Measurements from ENCODE around the gene SEMA3A. TPM values are rescaled to one million over a fixed set of nuclear protein-coding genes. Genes with fewer than 3 reads are reported as not detected.

SEMA3A gene
- total and polyA plus RNA-seq, 4 donors, result 0.08 to 11.0 (median 5.7) TPM; not detected in 1

GRCh38 chr7:84122582-84123360 is 71.8 kb downstream of the SEMA3A start:
- Histone ChIP-seq H3K27ac (ENCODE audit: low read depth in 1 of 2, low read length in 2 of 2) (no peak overlapping the region), H3K4me1 (ENCODE audit: control insufficient read depth in 1 of 2, insufficient read depth in 2 of 2, low read length in 2 of 2) (no peaks in the 10 kb centered on the region), H3K9me3 (ENCODE audit: control insufficient read depth, low read length) (no peaks in the 10 kb centered on the region), H3K27me3 (ENCODE audit: control insufficient read depth in 1 of 2, insufficient read depth in 2 of 2, low read length in 1 of 2) (no peaks in the 10 kb centered on the region), H3K4me3 (ENCODE audit: low read length in 2 of 2) (no peak overlapping the region), H3K36me3 (ENCODE audit: control insufficient read depth in 1 of 2, insufficient read depth in 2 of 2, low read length in 1 of 2) (no peaks in the 10 kb centered on the region)
- no peak for ATAC-seq (ENCODE audit: low FRiP score)
- 82 to 90% methylated on average over 4 of the region's 4 CpGs for WGBS, 2 donors
- DNase-seq, result no peak
- intact Hi-C loops (cut with DNase I), result no loop called here

- Histone ChIP-seq H3K4me3 (ENCODE audit: low read length in 2 of 2) (no peak overlapping the region), H3K4me1 (ENCODE audit: control insufficient read depth in 1 of 2, insufficient read depth in 2 of 2, low read length in 2 of 2) (no peaks in the 10 kb centered on the region), H3K36me3 (ENCODE audit: control insufficient read depth in 1 of 2, insufficient read depth in 2 of 2, low read length in 1 of 2) (no peaks in the 10 kb centered on the region), H3K27ac (ENCODE audit: low read depth in 1 of 2, low read length in 2 of 2) (no peak overlapping the region), H3K27me3 (ENCODE audit: control insufficient read depth in 1 of 2, insufficient read depth in 2 of 2, low read length in 1 of 2) (no peaks in the 10 kb centered on the region), H3K9me3 (ENCODE audit: control insufficient read depth, low read length) (no peaks in the 10 kb centered on the region)
- 91 to 95% methylated on average over 6 of the region's 6 CpGs for WGBS, 2 donors
- DNase-seq (no peak), ATAC-seq (ENCODE audit: low FRiP score) (no peak)
- intact Hi-C loops (cut with DNase I), result no loop called here
These were observed 77.3 kb downstream of the SEMA3A start for GRCh38 chr7:84117304-84117703.

- Histone ChIP-seq H3K4me1 (ENCODE audit: control insufficient read depth in 1 of 2, insufficient read depth in 2 of 2, low read length in 2 of 2) (no peaks in the 10 kb centered on the region), H3K36me3 (ENCODE audit: control insufficient read depth in 1 of 2, insufficient read depth in 2 of 2, low read length in 1 of 2) (no peaks in the 10 kb centered on the region), H3K4me3 (ENCODE audit: low read length in 2 of 2) (no peak overlapping the region), H3K27ac (ENCODE audit: low read depth in 1 of 2, low read length in 2 of 2) (no peak overlapping the region), H3K27me3 (ENCODE audit: control insufficient read depth in 1 of 2, insufficient read depth in 2 of 2, low read length in 1 of 2) (no peaks in the 10 kb centered on the region), H3K9me3 (ENCODE audit: control insufficient read depth, low read length) (no peaks in the 10 kb centered on the region)
- DNase-seq (no peak), ATAC-seq (ENCODE audit: low FRiP score) (no peak)
- intact Hi-C loops (cut with DNase I), result no loop called here
- 59 to 63% methylated on average over 9 of the region's 9 CpGs for WGBS, 2 donors
These were observed 80.4 kb downstream of the SEMA3A start for GRCh38 chr7:84113906-84114850.

GRCh38 chr7:84113286-84113685 is 81.3 kb downstream of the SEMA3A start:
- no peak overlapping the region for H3K4me3 ChIP-seq (ENCODE audit: low read length in 2 of 2)

GRCh38 chr7:84112771-84113170 is 81.8 kb downstream of the SEMA3A start:
- H3K36me3 ChIP-seq (ENCODE audit: control insufficient read depth in 1 of 2, insufficient read depth in 2 of 2, low read length in 1 of 2), result no peaks in the 10 kb centered on the region
- ATAC-seq (ENCODE audit: low FRiP score), result peak; percentile 57
- H3K27ac ChIP-seq (ENCODE audit: low read depth in 1 of 2, low read length in 2 of 2), result no peak overlapping the region
- 42 to 43% methylated on average over 1 of the region's 1 CpG for WGBS, 2 donors
- no peaks in the 10 kb centered on the region for H3K9me3 ChIP-seq (ENCODE audit: control insufficient read depth, low read length)
- H3K27me3 ChIP-seq (ENCODE audit: control insufficient read depth in 1 of 2, insufficient read depth in 2 of 2, low read length in 1 of 2), result no peaks in the 10 kb centered on the region
- no peak for DNase-seq
- no peak overlapping the region for H3K4me3 ChIP-seq (ENCODE audit: low read length in 2 of 2)
- no peaks in the 10 kb centered on the region for H3K4me1 ChIP-seq (ENCODE audit: control insufficient read depth in 1 of 2, insufficient read depth in 2 of 2, low read length in 2 of 2)
- intact Hi-C loops (cut with DNase I), result no loop called here

More at GRCh38 chr7:84113286-84113685, 81.3 kb downstream of the SEMA3A start:
- DNase-seq (no peak), ATAC-seq (ENCODE audit: low FRiP score) (peak; percentile 20)
- H3K27me3 ChIP-seq (ENCODE audit: control insufficient read depth in 1 of 2, insufficient read depth in 2 of 2, low read length in 1 of 2), result no peaks in the 10 kb centered on the region
- H3K9me3 ChIP-seq (ENCODE audit: control insufficient read depth, low read length), result no peaks in the 10 kb centered on the region
- H3K4me1 ChIP-seq (ENCODE audit: control insufficient read depth in 1 of 2, insufficient read depth in 2 of 2, low read length in 2 of 2), result no peaks in the 10 kb centered on the region
- WGBS, 2 donors, result 5 to 11% methylated on average over 2 of the region's 2 CpGs
- intact Hi-C loops (cut with DNase I), result no loop called here
- H3K36me3 ChIP-seq (ENCODE audit: control insufficient read depth in 1 of 2, insufficient read depth in 2 of 2, low read length in 1 of 2), result no peaks in the 10 kb centered on the region
- H3K27ac ChIP-seq (ENCODE audit: low read depth in 1 of 2, low read length in 2 of 2), result no peak overlapping the region

- intact Hi-C loops (cut with DNase I), result no loop called here
- no peak overlapping the region for H3K27ac ChIP-seq (ENCODE audit: low read depth in 1 of 2, low read length in 2 of 2)
- no peak for DNase-seq
These were observed 82.7 kb downstream of the SEMA3A start for GRCh38 chr7:84111842-84112241.

GRCh38 chr7:84110400-84110799 is 84.2 kb downstream of the SEMA3A start:
- Histone ChIP-seq H3K9me3 (ENCODE audit: control insufficient read depth, low read length) (no peaks in the 10 kb centered on the region), H3K4me3 (ENCODE audit: low read length in 2 of 2) (no peak overlapping the region), H3K27me3 (ENCODE audit: control insufficient read depth in 1 of 2, insufficient read depth in 2 of 2, low read length in 1 of 2) (no peaks in the 10 kb centered on the region), H3K27ac (ENCODE audit: low read depth in 1 of 2, low read length in 2 of 2) (no peak overlapping the region), H3K36me3 (ENCODE audit: control insufficient read depth in 1 of 2, insufficient read depth in 2 of 2, low read length in 1 of 2) (no peaks in the 10 kb centered on the region), H3K4me1 (ENCODE audit: control insufficient read depth in 1 of 2, insufficient read depth in 2 of 2, low read length in 2 of 2) (no peaks in the 10 kb centered on the region)
- intact Hi-C loops (cut with DNase I), result no loop called here
- DNase-seq (no peak), ATAC-seq (ENCODE audit: low FRiP score) (no peak)
- WGBS, 2 donors, result 71 to 82% methylated on average over 3 of the region's 3 CpGs

More at GRCh38 chr7:84111842-84112241, 82.7 kb downstream of the SEMA3A start:
- Histone ChIP-seq H3K4me1 (ENCODE audit: control insufficient read depth in 1 of 2, insufficient read depth in 2 of 2, low read length in 2 of 2) (no peaks in the 10 kb centered on the region), H3K36me3 (ENCODE audit: control insufficient read depth in 1 of 2, insufficient read depth in 2 of 2, low read length in 1 of 2) (no peaks in the 10 kb centered on the region), H3K27me3 (ENCODE audit: control insufficient read depth in 1 of 2, insufficient read depth in 2 of 2, low read length in 1 of 2) (no peaks in the 10 kb centered on the region), H3K9me3 (ENCODE audit: control insufficient read depth, low read length) (no peaks in the 10 kb centered on the region), H3K4me3 (ENCODE audit: low read length in 2 of 2) (no peak overlapping the region)
- no peak for ATAC-seq (ENCODE audit: low FRiP score)

GRCh38 chr7:84108787-84109186 is 85.8 kb downstream of the SEMA3A start:
- no peaks in the 10 kb centered on the region for H3K27me3 ChIP-seq (ENCODE audit: control insufficient read depth in 1 of 2, insufficient read depth in 2 of 2, low read length in 1 of 2)
- H3K36me3 ChIP-seq (ENCODE audit: control insufficient read depth in 1 of 2, insufficient read depth in 2 of 2, low read length in 1 of 2), result no peaks in the 10 kb centered on the region
- no peak overlapping the region for H3K4me3 ChIP-seq (ENCODE audit: low read length in 2 of 2)
- intact Hi-C loops (cut with DNase I), result no loop called here
- no peak for DNase-seq
- H3K27ac ChIP-seq (ENCODE audit: low read depth in 1 of 2, low read length in 2 of 2), result no peak overlapping the region
- no peaks in the 10 kb centered on the region for H3K4me1 ChIP-seq (ENCODE audit: control insufficient read depth in 1 of 2, insufficient read depth in 2 of 2, low read length in 2 of 2)
- WGBS, 2 donors, result 46 to 67% methylated on average over 2 of the region's 2 CpGs
- H3K9me3 ChIP-seq (ENCODE audit: control insufficient read depth, low read length), result no peaks in the 10 kb centered on the region
- no peak for ATAC-seq (ENCODE audit: low FRiP score)

Data from aorta (tissue), 5 donors.